ENCODE results near the gene MOGAT3. TPM values are rescaled to one million over a fixed set of nuclear protein-coding genes. Genes with fewer than 3 reads are reported as not detected.

MOGAT3 gene
- total and polyA plus RNA-seq, 9 of the 15 experiments (the other 6 are each of a cell fraction or from before 2014, with no cell fraction given), result 0.07 to 0.17 (median 0.13) TPM; not detected in 6

GRCh38 chr7:101165075-101165957, 35.5 kb downstream of the MOGAT3 start, which contains the start of gene VGF (continued):
- TF ChIP-seq ERF (CRISPR knock-in tag; IDR thresholded peaks at IDR 0.05), result no peak
- no peak for TF ChIP-seq ZSCAN29 (IDR thresholded peaks at IDR 0.05)
- peak; percentile 96 for TF ChIP-seq KLF1 (tag; IDR thresholded peaks at IDR 0.05)
- TF ChIP-seq ZNF740 (CRISPR knock-in tag; IDR thresholded peaks at IDR 0.05), result no peak; the same call in 1 of the 2 replicates
- no peak for TF ChIP-seq ZNF740 (tag; IDR thresholded peaks at IDR 0.05)
- TF ChIP-seq ZNF354B (CRISPR knock-in tag; IDR thresholded peaks at IDR 0.05), result no peak
- TF ChIP-seq RAD51 (IDR thresholded peaks at IDR 0.05; ENCODE audit: borderline replicate concordance, low read depth), result peak; percentile 97
- TF ChIP-seq, protein P1, sequence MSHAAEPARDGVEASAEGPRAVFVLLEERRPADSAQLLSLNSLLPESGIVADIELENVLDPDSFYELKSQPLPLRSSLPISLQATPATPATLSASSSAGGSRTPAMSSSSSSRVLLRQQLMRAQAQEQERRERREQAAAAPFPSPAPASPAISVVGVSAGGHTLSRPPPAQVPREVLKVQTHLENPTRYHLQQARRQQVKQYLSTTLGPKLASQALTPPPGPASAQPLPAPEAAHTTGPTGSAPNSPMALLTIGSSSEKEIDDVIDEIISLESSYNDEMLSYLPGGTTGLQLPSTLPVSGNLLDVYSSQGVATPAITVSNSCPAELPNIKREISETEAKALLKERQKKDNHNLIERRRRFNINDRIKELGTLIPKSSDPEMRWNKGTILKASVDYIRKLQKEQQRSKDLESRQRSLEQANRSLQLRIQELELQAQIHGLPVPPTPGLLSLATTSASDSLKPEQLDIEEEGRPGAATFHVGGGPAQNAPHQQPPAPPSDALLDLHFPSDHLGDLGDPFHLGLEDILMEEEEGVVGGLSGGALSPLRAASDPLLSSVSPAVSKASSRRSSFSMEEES (CRISPR knock-in tag; IDR thresholded peaks at IDR 0.05), result peak; percentile 97
- TF ChIP-seq, protein P2, sequence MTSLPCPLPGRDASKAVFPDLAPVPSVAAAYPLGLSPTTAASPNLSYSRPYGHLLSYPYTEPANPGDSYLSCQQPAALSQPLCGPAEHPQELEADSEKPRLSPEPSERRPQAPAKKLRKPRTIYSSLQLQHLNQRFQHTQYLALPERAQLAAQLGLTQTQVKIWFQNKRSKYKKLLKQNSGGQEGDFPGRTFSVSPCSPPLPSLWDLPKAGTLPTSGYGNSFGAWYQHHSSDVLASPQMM (CRISPR knock-in tag; IDR thresholded peaks at IDR 0.05), result no peak
- TF ChIP-seq ZNF785 (CRISPR knock-in tag; IDR thresholded peaks at IDR 0.05), result no peak
- no peak for TF ChIP-seq KDM1A (IDR thresholded peaks at IDR 0.05)
- TF ChIP-seq RBBP5 (IDR thresholded peaks at IDR 0.05; ENCODE audit: borderline replicate concordance, insufficient read depth, low read length, poor library complexity, severe bottlenecking), result no peak
- TF ChIP-seq, protein P3, sequence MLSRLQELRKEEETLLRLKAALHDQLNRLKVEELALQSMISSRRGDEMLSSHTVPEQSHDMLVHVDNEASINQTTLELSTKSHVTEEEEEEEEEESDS (CRISPR knock-in tag; IDR thresholded peaks at IDR 0.05), result no peak
- peak; percentile 86 to 98 for TF ChIP-seq MAZ (CRISPR knock-in tag; conservative IDR thresholded peaks at IDR 0.05 in 1 of 2, IDR thresholded peaks at IDR 0.05 in 1 of 2)

All from K562 (cell line).